SH-SY5Y (cell line): ENCODE data around the gene CCNB2.

Source experiments
- GATA2 ChIP-seq: IDR thresholded peaks from 2 replicates; pipeline ENCODE4 v1.6.1; 2011; ENCODE audit warnings: mild to moderate bottlenecking, low read depth, low read length
- GATA3 ChIP-seq: IDR thresholded peaks from 2 replicates; pipeline ENCODE4 v1.6.1; 2011; ENCODE audit warnings: low read depth, mild to moderate bottlenecking, low read length, moderate library complexity

DNA sequence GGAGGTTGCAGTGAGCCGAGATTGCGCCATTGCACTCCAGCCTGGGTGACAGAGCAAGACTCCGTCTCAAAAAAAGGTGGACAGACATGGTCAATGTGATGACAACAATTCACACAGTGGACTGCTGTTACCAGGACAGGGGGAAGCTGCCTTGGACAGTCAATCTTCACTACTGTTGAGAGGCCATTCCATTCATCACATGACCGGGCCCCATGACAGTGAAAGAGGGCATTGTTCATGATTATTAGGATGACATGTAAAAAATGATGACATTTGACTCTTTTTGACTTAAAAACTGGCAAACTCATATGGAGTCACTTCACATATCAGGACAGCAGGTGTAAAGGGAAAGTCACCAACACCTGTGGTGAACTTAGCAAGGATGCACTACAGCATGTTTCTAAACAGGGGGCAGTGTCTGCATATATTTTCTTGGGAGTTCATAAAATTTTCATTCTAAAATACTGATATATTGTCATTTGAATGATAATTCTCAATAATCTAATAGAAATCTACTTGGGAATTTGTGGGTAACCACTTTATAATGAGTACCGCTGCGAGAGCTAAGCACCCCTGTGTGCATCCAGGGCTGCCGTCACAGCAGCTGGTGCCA lies 67.4 kb downstream of the CCNB2 start:
- TF ChIP-seq GATA2 (no peak), GATA3 (no peak)
